Measurements from ENCODE around the gene FBXL3. TPM values are rescaled to one million over a fixed set of nuclear protein-coding genes. Genes with fewer than 3 reads are reported as not detected.

The FBXL3 gene
- polyA plus RNA-seq, 1 of the 3 experiments (the other 2 are of a cell fraction) = 13.6 TPM

- TF ChIP-seq ZBTB33 (IDR thresholded peaks at IDR 0.05; ENCODE audit: borderline replicate concordance, low read depth) (no peak), EP300 (IDR thresholded peaks at IDR 0.05; ENCODE audit: borderline replicate concordance in 1 of 2, low read depth in 1 of 2, low read length in 1 of 2) (no peak), CHD2 (IDR thresholded peaks at IDR 0.05; ENCODE audit: low read length, partially characterized antibody) (no peak), JUND (IDR thresholded peaks at IDR 0.05) (no peak), FOXJ3 (CRISPR knock-in tag; IDR thresholded peaks at IDR 0.05) (no peak), IRF3 (IDR thresholded peaks at IDR 0.05; ENCODE audit: low read depth, low read length) (no peak), GATA2 (CRISPR knock-in tag; IDR thresholded peaks at IDR 0.05) (no peak)
These were observed 13.9 kb upstream of the FBXL3 start (continued) for GRCh38 chr13:77040835-77041234.

GRCh38 chr13:77040076-77040475, 13.1 kb upstream of the FBXL3 start:
- H2AFZ ChIP-seq (ENCODE audit: low read depth) = no peak overlapping the region
- no peak overlapping the region for H3K9ac ChIP-seq
- no peaks in the 10 kb centered on the region for H3K27me3 ChIP-seq (ENCODE audit: insufficient read depth)
- ChIA-PET CTCF (no interaction called here), POLR2A (no interaction called here)
- DNase-seq = no peak
- H4K20me1 ChIP-seq (ENCODE audit: insufficient read depth) = no peaks in the 10 kb centered on the region
- H3K36me3 ChIP-seq (replicated peaks in 1 of 2; ENCODE audit: control insufficient read depth in 1 of 2, insufficient read depth in 2 of 2, low read length in 1 of 2) = peaks cover 4 to 7% of the 10 kb centered on the region in 2 experiments
- no peak overlapping the region for H3K27ac ChIP-seq (ENCODE audit: low read depth in 2 of 2, low read length in 1 of 2)
- H3K79me2 ChIP-seq (ENCODE audit: insufficient read depth) = no peaks in the 10 kb centered on the region
- H3K9me3 ChIP-seq = no peaks in the 10 kb centered on the region
- H3K9me2 ChIP-seq = no peaks in the 10 kb centered on the region
- WGBS (ENCODE audit: low lambda C conversion rate) = 90% methylated on average over 7 of the region's 7 CpGs
- no peaks in the 10 kb centered on the region for H3K4me1 ChIP-seq (ENCODE audit: control insufficient read depth in 1 of 2, insufficient read depth in 2 of 2, low read depth in 1 of 2, low read length in 1 of 2)
- H3K4me3 ChIP-seq (ENCODE audit: low read depth in 2 of 2, low read length in 1 of 2) = no peak overlapping the region
- H3F3A ChIP-seq (replicated peaks; ENCODE audit: insufficient read depth) = no peaks in the 10 kb centered on the region
- TF ChIP-seq JUND (IDR thresholded peaks at IDR 0.05) (no peak), USF1 (IDR thresholded peaks at IDR 0.05; ENCODE audit: borderline replicate concordance, low read depth) (no peak), SMC3 (IDR thresholded peaks at IDR 0.05; ENCODE audit: low read depth, low read length) (no peak), FOXM1 (IDR thresholded peaks at IDR 0.05; ENCODE audit: low read depth) (no peak)
- no peak overlapping the region for H3K4me2 ChIP-seq

- ChIA-PET POLR2A (no interaction called here), CTCF (no interaction called here)
- Histone ChIP-seq H4K20me1 (ENCODE audit: insufficient read depth) (no peaks in the 10 kb centered on the region), H3K9ac (no peak overlapping the region), H3K27ac (ENCODE audit: low read depth in 2 of 2, low read length in 1 of 2) (no peak overlapping the region), H3F3A (replicated peaks; ENCODE audit: insufficient read depth) (no peaks in the 10 kb centered on the region), H3K4me3 (ENCODE audit: low read depth in 2 of 2, low read length in 1 of 2) (no peak overlapping the region), H3K79me2 (ENCODE audit: insufficient read depth) (no peaks in the 10 kb centered on the region), H3K9me2 (no peaks in the 10 kb centered on the region), H2AFZ (ENCODE audit: low read depth) (no peak overlapping the region), H3K27me3 (ENCODE audit: insufficient read depth) (no peaks in the 10 kb centered on the region), H3K36me3 (replicated peaks in 1 of 2; ENCODE audit: control insufficient read depth in 1 of 2, insufficient read depth in 2 of 2, low read length in 1 of 2) (peaks cover 0 to 2% of the 10 kb centered on the region in 2 experiments), H3K9me3 (no peaks in the 10 kb centered on the region), H3K4me1 (ENCODE audit: control insufficient read depth in 1 of 2, insufficient read depth in 2 of 2, low read depth in 1 of 2, low read length in 1 of 2) (no peaks in the 10 kb centered on the region), H3K4me2 (no peak overlapping the region)
- WGBS (ENCODE audit: low lambda C conversion rate) = 63% methylated on average over 5 of the region's 5 CpGs
- DNase-seq = no peak
- TF ChIP-seq TAF1 (IDR thresholded peaks at IDR 0.05; ENCODE audit: borderline replicate concordance, low read depth, low read length) (no peak), ZBTB33 (IDR thresholded peaks at IDR 0.05; ENCODE audit: borderline replicate concordance, low read depth) (no peak), NRF1 (IDR thresholded peaks at IDR 0.05; ENCODE audit: low read depth, low read length) (no peak)
These were observed 12.0 kb upstream of the FBXL3 start for GRCh38 chr13:77038907-77039480.
